Islet precursor cell (in vitro differentiated cells): ENCODE data around the gene TOMM40L.

Source experiments
- DNase-seq: peaks from one replicate; pipeline ENCODE4 v3.0.0-alpha.2; 2018

Gene TOMM40L

GRCh38 chr1:161197560-161198193, 28.2 kb upstream of the TOMM40L start:
- no peak for DNase-seq

- DNase-seq = peak; percentile 82
Measured at GRCh38 chr1:161198194-161198896, 27.5 kb upstream of the TOMM40L start.

GRCh38 chr1:161198897-161199431, 26.9 kb upstream of the TOMM40L start, which contains the start of gene ADAMTS4:
Gene ADAMTS4, minus strand, starts transcription at chr1:161199054. Its CDS starts 427 bp downstream, at chr1:161198627.
- DNase-seq = no peak

- no peak for DNase-seq
Measured at GRCh38 chr1:161199506-161200139, 26.2 kb upstream of the TOMM40L start.

GRCh38 chr1:161200421-161200991, 25.4 kb upstream of the TOMM40L start:
- DNase-seq = no peak

GRCh38 chr1:161200992-161201835, 24.6 kb upstream of the TOMM40L start:
- no peak for DNase-seq

GRCh38 chr1:161201836-161202712, 23.8 kb upstream of the TOMM40L start, which contains the start of gene NDUFS2:
Gene NDUFS2, plus strand, starts transcription at chr1:161202367. Its CDS starts 19 bp downstream, at chr1:161202386.
- peak; percentile 99 for DNase-seq

- DNase-seq = no peak
Measured at GRCh38 chr1:161206411-161207140, 19.3 kb upstream of the TOMM40L start.

GRCh38 chr1:161207173-161207572, 18.7 kb upstream of the TOMM40L start:
- no peak for DNase-seq

- DNase-seq = peak; percentile 92
Measured at GRCh38 chr1:161209790-161210409, 16.0 kb upstream of the TOMM40L start.

- no peak for DNase-seq
Measured at GRCh38 chr1:161214369-161214768, 11.5 kb upstream of the TOMM40L start.

- no peak for DNase-seq
Measured at GRCh38 chr1:161215076-161215475, 10.8 kb upstream of the TOMM40L start, which contains the start of gene FCER1G. Gene FCER1G, plus strand, starts transcription at chr1:161215295. Its CDS starts 27 bp downstream, at chr1:161215322.

- DNase-seq = peak; percentile 79
Measured at GRCh38 chr1:161216945-161217712, 8.7 kb upstream of the TOMM40L start.

GRCh38 chr1:161217831-161218230, 8.0 kb upstream of the TOMM40L start:
- DNase-seq = no peak

GRCh38 chr1:161218301-161219077, 7.4 kb upstream of the TOMM40L start:
- DNase-seq = no peak

- peak; percentile 32 for DNase-seq
Measured at GRCh38 chr1:161219078-161219892, 6.6 kb upstream of the TOMM40L start.

GRCh38 chr1:161220002-161220401, 5.9 kb upstream of the TOMM40L start:
- peak; percentile 49 for DNase-seq
